HuH-7 (cell line): Measurements from ENCODE around the gene LRRTM3.

Source experiments
- DNase-seq: peaks from one replicate; pipeline ENCODE4 v3.0.0; 2011; ENCODE audit warnings: low spot score

Gene LRRTM3

DNA sequence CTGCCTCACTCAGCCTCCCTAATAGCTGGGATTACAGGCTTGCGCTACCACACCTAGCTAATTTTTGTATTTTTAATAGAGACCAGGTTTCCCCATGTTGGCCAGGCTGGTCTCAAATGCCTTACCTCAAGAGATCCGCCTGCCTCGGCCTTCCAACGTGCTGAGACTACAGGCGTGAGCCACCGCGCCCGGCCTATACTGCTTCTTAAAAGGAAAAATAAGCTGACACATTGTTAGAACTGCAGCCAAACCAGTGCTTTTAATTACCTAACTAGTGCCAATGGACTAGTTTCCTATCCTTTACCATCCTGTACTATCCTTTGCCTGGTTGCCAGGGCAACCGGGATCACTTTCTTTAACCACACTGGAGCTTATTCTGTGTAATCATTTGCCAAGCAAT, 108.0 kb downstream of the LRRTM3 start:
- DNase-seq = no peak

DNA sequence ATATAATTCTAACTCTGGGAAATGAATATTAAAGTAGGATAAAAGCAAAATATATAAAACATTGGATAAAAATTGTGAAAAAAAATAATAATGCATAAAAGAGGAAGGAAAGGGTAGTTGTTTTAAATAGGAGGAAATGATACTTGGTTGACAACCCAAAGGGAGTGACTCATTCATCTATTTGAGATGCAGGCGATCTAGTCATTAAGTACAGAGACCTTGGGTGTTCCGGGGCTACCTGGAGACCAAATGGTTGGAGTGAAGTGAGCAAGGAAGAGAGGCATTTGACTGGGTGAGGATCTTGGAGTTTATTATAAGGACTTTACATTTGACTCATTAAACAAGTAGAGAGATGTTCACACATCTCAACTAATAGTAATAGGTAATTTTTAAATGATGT, 111.0 kb downstream of the LRRTM3 start:
- no peak for DNase-seq

GRCh38 chr10:67043041-67043440, 117.2 kb downstream of the LRRTM3 start:
- DNase-seq = no peak

GRCh38 chr10:67045404-67045803, 119.6 kb downstream of the LRRTM3 start:
- DNase-seq = no peak

- DNase-seq = no peak
These were observed 120.7 kb downstream of the LRRTM3 start for GRCh38 chr10:67046507-67046906.

DNA sequence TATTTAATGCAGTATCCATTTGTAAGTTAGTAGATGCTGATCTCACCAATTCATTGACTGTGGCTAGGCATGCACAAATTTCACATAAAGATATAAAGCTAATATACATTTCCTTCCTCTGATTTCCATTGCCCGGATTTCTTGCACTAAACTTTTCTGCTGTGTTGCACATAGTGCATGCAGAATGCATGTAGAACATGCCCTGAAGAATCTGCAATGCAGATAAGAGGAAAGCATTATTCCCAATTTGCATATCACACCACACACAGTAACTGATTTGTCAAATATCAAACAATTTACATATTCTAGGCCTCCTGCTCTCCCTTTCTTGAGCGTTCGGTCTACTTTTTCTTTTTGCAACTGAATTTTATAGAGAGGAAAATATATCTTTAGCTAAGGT, 124.2 kb downstream of the LRRTM3 start:
- DNase-seq = no peak

GRCh38 chr10:67050415-67050814, 124.6 kb downstream of the LRRTM3 start:
- DNase-seq = no peak

- DNase-seq = no peak
These were observed 146.8 kb downstream of the LRRTM3 start for GRCh38 chr10:67072654-67073053.

DNA sequence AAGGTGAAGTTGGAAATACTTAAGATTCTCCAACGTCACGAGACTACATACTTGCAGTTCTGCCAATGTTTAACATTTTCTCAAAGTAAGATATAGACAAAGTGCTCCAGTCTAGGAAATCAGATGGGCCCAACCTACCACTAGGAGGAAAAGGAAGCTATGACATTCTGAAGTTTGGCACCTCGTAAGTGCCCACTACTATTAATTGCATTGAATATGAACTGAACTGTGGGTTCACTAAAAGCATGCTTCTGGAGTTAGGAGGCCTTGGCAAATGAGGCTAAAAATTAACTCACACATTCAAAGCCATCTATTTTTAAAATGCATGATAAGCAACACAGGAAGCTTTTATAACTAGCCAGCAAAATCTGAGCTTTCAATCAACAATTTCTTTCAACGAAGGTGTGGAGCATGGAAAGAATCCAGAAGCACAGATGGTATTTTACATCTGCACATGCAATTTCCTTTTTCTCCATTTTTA, 149.7 kb downstream of the LRRTM3 start:
- DNase-seq = no peak

DNA sequence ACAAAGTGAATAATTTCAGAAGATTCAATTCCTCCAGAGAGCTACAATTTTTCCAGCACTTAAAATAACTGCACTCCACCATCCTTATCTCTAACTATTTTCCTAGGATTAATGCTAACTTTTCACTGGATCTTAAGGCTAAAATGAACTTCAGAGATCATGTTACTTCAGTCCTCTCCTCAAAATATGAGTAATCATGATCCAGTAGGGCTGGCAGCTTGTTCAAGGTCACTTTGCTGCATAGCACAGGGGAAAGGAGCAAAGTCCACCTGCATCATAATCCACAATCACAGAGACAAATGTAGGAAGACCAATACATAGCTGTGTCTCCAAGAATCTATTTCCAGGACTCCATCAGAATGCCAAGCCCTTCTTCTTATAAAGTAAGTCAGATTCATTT, 150.3 kb downstream of the LRRTM3 start:
- DNase-seq = peak; percentile 4

- DNase-seq = no peak
These were observed 151.5 kb downstream of the LRRTM3 start for GRCh38 chr10:67077376-67077775.

- no peak for DNase-seq
These were observed 153.3 kb downstream of the LRRTM3 start for GRCh38 chr10:67079126-67079525.

DNA sequence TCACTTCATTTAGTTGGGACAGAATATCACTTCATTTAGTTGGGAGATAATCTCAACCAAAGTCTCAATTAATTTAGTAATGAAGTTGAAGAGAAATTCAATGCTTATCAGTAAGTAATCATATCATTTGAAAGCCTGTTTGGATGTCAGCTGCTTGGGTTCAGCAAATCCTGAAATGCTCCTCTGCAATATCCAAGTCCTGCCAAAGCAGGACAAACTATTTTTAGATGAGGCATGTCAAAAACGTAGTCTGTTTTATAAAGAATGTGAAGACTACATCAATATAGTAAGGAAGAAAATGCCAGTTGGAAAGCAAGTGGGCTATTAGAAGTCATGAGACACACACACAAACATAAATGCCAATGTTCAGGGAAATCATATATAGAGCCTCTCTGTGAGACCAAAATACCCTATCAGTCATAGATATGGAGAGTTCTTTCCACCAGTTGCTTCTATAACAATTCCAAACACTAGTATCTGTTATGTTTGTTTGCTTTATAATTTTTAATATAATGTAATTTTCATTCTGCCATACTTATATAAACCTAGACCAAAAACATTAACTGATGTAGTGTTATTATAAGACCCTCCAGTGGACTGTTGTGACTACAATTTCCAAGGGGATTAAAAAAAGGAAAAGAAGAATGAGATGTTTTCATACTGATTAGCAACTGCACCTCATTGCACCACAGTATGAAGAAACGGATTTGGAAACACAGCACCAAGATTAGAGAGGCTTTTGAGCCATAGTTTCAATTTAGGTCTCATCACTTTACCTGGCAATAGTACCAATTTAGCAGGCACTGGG, 160.7 kb downstream of the LRRTM3 start:
- no peak for DNase-seq

DNA sequence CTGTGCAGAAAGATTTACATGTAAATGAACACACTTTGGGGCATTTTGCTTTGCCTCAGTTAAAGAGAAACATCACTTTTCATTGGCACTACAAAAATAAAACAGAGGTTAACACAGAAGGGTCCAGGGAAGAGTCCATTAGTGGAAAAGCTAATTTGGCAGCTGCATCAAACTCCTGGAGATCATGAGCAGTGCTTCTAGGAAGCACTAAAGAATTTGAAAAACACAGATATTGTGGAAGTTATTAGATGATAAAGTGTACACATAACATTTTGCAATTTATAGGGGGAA, 161.2 kb downstream of the LRRTM3 start:
- no peak for DNase-seq

DNA sequence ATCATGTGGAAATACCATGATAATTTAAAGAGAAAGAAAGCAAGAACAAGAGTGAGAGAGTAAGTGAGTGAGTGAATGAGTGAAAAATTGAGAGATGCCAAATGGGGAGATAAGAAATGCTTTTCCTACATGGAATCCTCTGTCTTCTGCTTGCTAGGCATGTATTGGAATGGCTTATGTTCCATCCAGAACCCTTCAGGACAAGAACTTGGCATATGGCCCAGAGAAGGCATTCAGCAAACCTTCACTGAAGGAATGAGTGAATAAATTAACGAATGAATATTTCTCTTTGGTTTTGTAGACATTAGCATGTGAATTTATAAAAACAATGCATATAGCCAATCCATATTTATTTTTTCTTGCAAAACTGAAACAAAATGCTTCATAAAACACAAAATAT, 162.2 kb downstream of the LRRTM3 start:
- no peak for DNase-seq

GRCh38 chr10:67095531-67095930, 169.7 kb downstream of the LRRTM3 start:
- DNase-seq = no peak

- DNase-seq = no peak
These were observed 172.6 kb downstream of the LRRTM3 start for GRCh38 chr10:67098461-67098860.

GRCh38 chr10:67100951-67101350, 175.1 kb downstream of the LRRTM3 start:
- DNase-seq = no peak

- no peak for DNase-seq
These were observed 181.8 kb downstream of the LRRTM3 start for GRCh38 chr10:67107670-67108069.

GRCh38 chr10:67110286-67110685, 184.4 kb downstream of the LRRTM3 start:
- no peak for DNase-seq

DNA sequence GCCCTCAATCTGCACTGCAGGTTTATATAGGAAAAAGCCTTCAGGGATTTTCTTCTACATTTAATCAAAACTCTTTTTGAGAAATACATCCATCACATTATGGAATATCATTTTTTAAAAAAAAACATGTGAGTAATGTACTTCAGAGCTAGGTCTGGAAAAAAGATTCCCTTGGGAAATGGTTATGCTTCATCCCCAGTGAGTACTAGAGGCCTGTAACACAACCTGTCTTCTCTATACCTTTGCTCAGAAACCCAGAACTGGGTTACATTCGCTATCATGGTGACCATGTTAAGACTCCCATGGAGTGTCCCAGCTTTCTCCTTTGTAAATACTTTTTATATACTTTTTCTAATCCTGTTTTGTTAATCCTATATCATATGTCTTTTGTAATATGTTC, 186.9 kb downstream of the LRRTM3 start:
- DNase-seq = no peak

GRCh38 chr10:67114945-67115344, 189.1 kb downstream of the LRRTM3 start:
- DNase-seq = peak; percentile 26

- no peak for DNase-seq
These were observed 190.1 kb downstream of the LRRTM3 start for GRCh38 chr10:67115972-67116371.

DNA sequence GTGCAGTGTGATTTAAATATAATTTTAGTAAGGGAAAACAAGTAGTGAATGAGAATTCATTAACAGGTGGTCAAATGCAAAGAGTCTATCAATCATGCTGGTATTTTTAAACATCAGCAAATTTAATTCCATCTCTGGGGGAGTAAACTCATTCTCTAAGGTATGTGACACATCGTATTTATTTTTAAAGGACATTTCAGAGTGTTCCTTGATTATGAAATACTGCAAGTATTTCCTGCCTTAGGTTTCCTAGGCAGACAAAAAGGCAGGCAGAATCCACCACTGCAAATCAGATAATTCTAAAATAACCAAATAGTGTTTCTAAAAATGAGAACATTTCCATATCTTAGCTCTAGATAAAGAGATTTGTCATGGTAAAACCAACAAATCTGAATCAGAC, 193.8 kb downstream of the LRRTM3 start:
- no peak for DNase-seq
